Bronchial epithelial cell (primary cell): ENCODE results near the gene NNAT. TPM values are rescaled to one million over a fixed set of nuclear protein-coding genes. Genes with fewer than 3 reads are reported as not detected.

Experiments used
- DNase-seq: peaks from one replicate; pipeline ENCODE4 v3.0.0-alpha.2; 2010; ENCODE audit warnings: low read depth
- FAIRE-seq: peaks from 2 replicates; lab custom pipeline; 2011; peaks lifted over from hg19 to GRCh38; lab: Jason Lieb, UNC
- H3K27me3 ChIP-seq: 2 replicates; pipeline ENCODE4 v1.5.1; 2011; ENCODE audit warnings: low read length; ENCODE audit not compliant: control insufficient read depth, insufficient read depth
- H3K36me3 ChIP-seq: 2 replicates; pipeline ENCODE4 v1.5.1; 2011; ENCODE audit warnings: low read length; ENCODE audit not compliant: control insufficient read depth, insufficient read depth
- H3K4me3 ChIP-seq: 2 replicates; pipeline ENCODE4 v1.5.1; 2011; ENCODE audit warnings: mild to moderate bottlenecking, low read depth, low read length, control low read depth
- CTCF ChIP-seq: IDR thresholded peaks from 2 replicates; pipeline ENCODE4 v1.5.1; 2011; ENCODE audit warnings: mild to moderate bottlenecking, moderate library complexity, low read length, control low read depth, inconsistent platforms; ENCODE audit not compliant: insufficient read depth, severe bottlenecking
- total RNA-seq: library from RNA; depleted of rRNA; stranded (reverse); fragments of >200 nt; gene quantifications from 2 replicates; pipeline ENCODE4 v1.2.1, GENCODE V29; 2014

Gene NNAT
- total RNA-seq, 1 donor from 2014 or later = not detected

GRCh38 chr20:37523911-37524700, 3.1 kb downstream of the NNAT start:
- no peak for TF ChIP-seq CTCF
- FAIRE-seq (no peak), DNase-seq (peak; percentile 27)
- H3K4me3 ChIP-seq = no peak overlapping the region
- H3K36me3 ChIP-seq = peaks cover 10% of the 10 kb centered on the region
- no peaks in the 10 kb centered on the region for H3K27me3 ChIP-seq

GRCh38 chr20:37524859-37525708, 4.0 kb downstream of the NNAT start:
- TF ChIP-seq CTCF = no peak
- DNase-seq (peak; percentile 96), FAIRE-seq (peak; percentile 98)
- H3K4me3 ChIP-seq = no peak overlapping the region
- H3K36me3 ChIP-seq = peaks cover 8% of the 10 kb centered on the region
- no peaks in the 10 kb centered on the region for H3K27me3 ChIP-seq

- Histone ChIP-seq H3K36me3 (peaks cover 7% of the 10 kb centered on the region), H3K4me3 (peak overlapping the region; percentile 96), H3K27me3 (no peaks in the 10 kb centered on the region)
- DNase-seq (no peak), FAIRE-seq (no peak)
- TF ChIP-seq CTCF = no peak
These were observed 4.8 kb downstream of the NNAT start for GRCh38 chr20:37525810-37526209.

- peak; percentile 93 for DNase-seq
- no peak for TF ChIP-seq CTCF
- Histone ChIP-seq H3K36me3 (peaks cover 6% of the 10 kb centered on the region), H3K27me3 (no peaks in the 10 kb centered on the region), H3K4me3 (peak overlapping the region; percentile 96)
- FAIRE-seq = no peak
These were observed 5.3 kb downstream of the NNAT start for GRCh38 chr20:37526238-37526838.

GRCh38 chr20:37526839-37527637, 6.0 kb downstream of the NNAT start:
- Histone ChIP-seq H3K36me3 (peaks cover 6% of the 10 kb centered on the region), H3K4me3 (peak overlapping the region; percentile 96), H3K27me3 (no peaks in the 10 kb centered on the region)
- FAIRE-seq = no peak
- TF ChIP-seq CTCF = no peak
- peak; percentile 28 for DNase-seq
